ENCODE results near the gene HECA.

- TF ChIP-seq RXRA (IDR thresholded peaks at IDR 0.05) (no peak), REST (IDR thresholded peaks at IDR 0.05) (no peak), GABPA (IDR thresholded peaks at IDR 0.05 in 1 of 2, conservative IDR thresholded peaks at IDR 0.05 in 1 of 2) (no peak), RAD21 (IDR thresholded peaks at IDR 0.05) (no peak), YY1 (IDR thresholded peaks at IDR 0.05) (no peak), EGR1 (IDR thresholded peaks at IDR 0.05; ENCODE audit: low read depth in 2 of 2) (no peak), JUND (IDR thresholded peaks at IDR 0.05) (no peak), TAF1 (conservative IDR thresholded peaks at IDR 0.05) (no peak), ATF3 (IDR thresholded peaks at IDR 0.05) (no peak), HNF4G (IDR thresholded peaks at IDR 0.05) (no peak), SP1 (IDR thresholded peaks at IDR 0.05) (no peak)
- TF ChIP-seq, protein P1, sequence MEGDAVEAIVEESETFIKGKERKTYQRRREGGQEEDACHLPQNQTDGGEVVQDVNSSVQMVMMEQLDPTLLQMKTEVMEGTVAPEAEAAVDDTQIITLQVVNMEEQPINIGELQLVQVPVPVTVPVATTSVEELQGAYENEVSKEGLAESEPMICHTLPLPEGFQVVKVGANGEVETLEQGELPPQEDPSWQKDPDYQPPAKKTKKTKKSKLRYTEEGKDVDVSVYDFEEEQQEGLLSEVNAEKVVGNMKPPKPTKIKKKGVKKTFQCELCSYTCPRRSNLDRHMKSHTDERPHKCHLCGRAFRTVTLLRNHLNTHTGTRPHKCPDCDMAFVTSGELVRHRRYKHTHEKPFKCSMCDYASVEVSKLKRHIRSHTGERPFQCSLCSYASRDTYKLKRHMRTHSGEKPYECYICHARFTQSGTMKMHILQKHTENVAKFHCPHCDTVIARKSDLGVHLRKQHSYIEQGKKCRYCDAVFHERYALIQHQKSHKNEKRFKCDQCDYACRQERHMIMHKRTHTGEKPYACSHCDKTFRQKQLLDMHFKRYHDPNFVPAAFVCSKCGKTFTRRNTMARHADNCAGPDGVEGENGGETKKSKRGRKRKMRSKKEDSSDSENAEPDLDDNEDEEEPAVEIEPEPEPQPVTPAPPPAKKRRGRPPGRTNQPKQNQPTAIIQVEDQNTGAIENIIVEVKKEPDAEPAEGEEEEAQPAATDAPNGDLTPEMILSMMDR (IDR thresholded peaks at IDR 0.05; ENCODE audit: low read depth, low read length, missing input control), result no peak
- TF ChIP-seq, protein P2, sequence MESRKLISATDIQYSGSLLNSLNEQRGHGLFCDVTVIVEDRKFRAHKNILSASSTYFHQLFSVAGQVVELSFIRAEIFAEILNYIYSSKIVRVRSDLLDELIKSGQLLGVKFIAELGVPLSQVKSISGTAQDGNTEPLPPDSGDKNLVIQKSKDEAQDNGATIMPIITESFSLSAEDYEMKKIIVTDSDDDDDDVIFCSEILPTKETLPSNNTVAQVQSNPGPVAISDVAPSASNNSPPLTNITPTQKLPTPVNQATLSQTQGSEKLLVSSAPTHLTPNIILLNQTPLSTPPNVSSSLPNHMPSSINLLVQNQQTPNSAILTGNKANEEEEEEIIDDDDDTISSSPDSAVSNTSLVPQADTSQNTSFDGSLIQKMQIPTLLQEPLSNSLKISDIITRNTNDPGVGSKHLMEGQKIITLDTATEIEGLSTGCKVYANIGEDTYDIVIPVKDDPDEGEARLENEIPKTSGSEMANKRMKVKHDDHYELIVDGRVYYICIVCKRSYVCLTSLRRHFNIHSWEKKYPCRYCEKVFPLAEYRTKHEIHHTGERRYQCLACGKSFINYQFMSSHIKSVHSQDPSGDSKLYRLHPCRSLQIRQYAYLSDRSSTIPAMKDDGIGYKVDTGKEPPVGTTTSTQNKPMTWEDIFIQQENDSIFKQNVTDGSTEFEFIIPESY (IDR thresholded peaks at IDR 0.05), result no peak
- TF ChIP-seq, protein P3, sequence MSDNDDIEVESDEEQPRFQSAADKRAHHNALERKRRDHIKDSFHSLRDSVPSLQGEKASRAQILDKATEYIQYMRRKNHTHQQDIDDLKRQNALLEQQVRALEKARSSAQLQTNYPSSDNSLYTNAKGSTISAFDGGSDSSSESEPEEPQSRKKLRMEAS (IDR thresholded peaks at IDR 0.05), result no peak
These were observed 16.0 kb downstream of the HECA start for GRCh38 chr6:139150920-139151319.
